T-helper 1 cell (primary cell): ENCODE results near the gene MAP4K4.

Experiments used
- DNase-seq, 5 donors: peaks; one replicate each; pipeline ENCODE4 v3.0.0-alpha.2; 2012 to 2020

Gene MAP4K4

GRCh38 chr2:101818531-101819451 lies 121.3 kb downstream of the MAP4K4 start:
- no peak for DNase-seq

- DNase-seq, result no peak
Observed at GRCh38 chr2:101820519-101820918, 123.0 kb downstream of the MAP4K4 start.

GRCh38 chr2:101821059-101821805 lies 123.7 kb downstream of the MAP4K4 start:
- no peak for DNase-seq

GRCh38 chr2:101821828-101822458 lies 124.4 kb downstream of the MAP4K4 start:
- DNase-seq, result no peak

GRCh38 chr2:101823347-101823791 lies 125.9 kb downstream of the MAP4K4 start:
- peak; percentile 15 to 69 (median 47) for DNase-seq

- DNase-seq, result no peak
Observed at GRCh38 chr2:101823859-101824258, 126.4 kb downstream of the MAP4K4 start.

- DNase-seq, result no peak
Observed at GRCh38 chr2:101826716-101827115, 129.2 kb downstream of the MAP4K4 start.

- DNase-seq, result no peak
Observed at GRCh38 chr2:101827246-101827645, 129.7 kb downstream of the MAP4K4 start.

GRCh38 chr2:101828257-101828656 lies 130.8 kb downstream of the MAP4K4 start:
- DNase-seq, result peak in 2 of 5 donors; percentile 11 to 54

- no peak for DNase-seq
Observed at GRCh38 chr2:101828673-101829334, 131.3 kb downstream of the MAP4K4 start.

- DNase-seq, result no peak
Observed at GRCh38 chr2:101829429-101829828, 131.9 kb downstream of the MAP4K4 start.

- DNase-seq, result no peak
Observed at GRCh38 chr2:101830146-101830545, 132.6 kb downstream of the MAP4K4 start.

GRCh38 chr2:101830555-101830954 lies 133.0 kb downstream of the MAP4K4 start:
- peak in 1 of 5 donors; percentile 48 for DNase-seq

GRCh38 chr2:101831351-101831865 lies 133.9 kb downstream of the MAP4K4 start:
- DNase-seq, result peak; percentile 13 to 67 (median 37)

GRCh38 chr2:101832114-101832513 lies 134.6 kb downstream of the MAP4K4 start:
- no peak for DNase-seq

- no peak for DNase-seq
Observed at GRCh38 chr2:101833890-101834523, 136.5 kb downstream of the MAP4K4 start.

- DNase-seq, result no peak
Observed at GRCh38 chr2:101837354-101837753, 139.8 kb downstream of the MAP4K4 start.

- DNase-seq, result no peak
Observed at GRCh38 chr2:101841679-101842327, 144.3 kb downstream of the MAP4K4 start.

- no peak for DNase-seq
Observed at GRCh38 chr2:101842471-101842870, 145.0 kb downstream of the MAP4K4 start.

- no peak for DNase-seq
Observed at GRCh38 chr2:101843048-101843447, 145.5 kb downstream of the MAP4K4 start.

GRCh38 chr2:101843471-101843870 lies 146.0 kb downstream of the MAP4K4 start:
- no peak for DNase-seq
